Upper lobe of left lung (tissue), 4 donors: ENCODE measurements around the gene CERS2.
A peak's percentile ranks its signal among the peaks of the same experiment; 100 is the strongest.

ENCODE experiments used
- POLR2A ChIP-seq, 4 donors: fragments of 450-650 bp; IDR thresholded peaks; one replicate each; pipeline ENCODE4 v1.5.1; 2016 to 2017; ENCODE audit warnings: antibody characterized with exemption in 4 of 4, mild to moderate bottlenecking in 2 of 4
- POLR2AphosphoS5 ChIP-seq, 2 donors: sonication (generic); formaldehyde crosslinking; IDR thresholded peaks; one replicate each; pipeline ENCODE4 v1.5.1; 2017; ENCODE audit warnings: antibody characterized with exemption in 2 of 2

GRCh38 chr1:151008244-151009205 is 33.9 kb upstream of the CERS2 start, which contains the start of gene PRUNE1:
- peak; percentile 54 to 83 for TF ChIP-seq POLR2AphosphoS5 (IDR thresholded peaks at IDR 0.05)
- peak in 2 of 4 donors; percentile 76 to 82 for TF ChIP-seq POLR2A (IDR thresholded peaks at IDR 0.05)
